ENCODE measurements around the gene CCBE1.
"Not testable (repeated sequence)": the region's sequence is repeated elsewhere in the genome, so short reads cannot be mapped to it uniquely, and the experiment has no call there.

The CCBE1 gene

GRCh38 chr18:59714096-59714495, 16.9 kb upstream of the CCBE1 start:
- DNase-seq: not testable (repeated sequence)

GRCh38 chr18:59712311-59712710, 15.1 kb upstream of the CCBE1 start:
- DNase-seq: no peak

GRCh38 chr18:59708988-59709387, 11.8 kb upstream of the CCBE1 start:
- no peak for DNase-seq

- no peak for DNase-seq
Observed at GRCh38 chr18:59707306-59707705, 10.1 kb upstream of the CCBE1 start.

GRCh38 chr18:59706499-59706898, 9.3 kb upstream of the CCBE1 start:
- no peak for DNase-seq

- no peak for DNase-seq
Observed at GRCh38 chr18:59705145-59705544, 7.9 kb upstream of the CCBE1 start.

GRCh38 chr18:59704146-59704545, 6.9 kb upstream of the CCBE1 start:
- no peak for DNase-seq

GRCh38 chr18:59701272-59701671, 4.0 kb upstream of the CCBE1 start:
- DNase-seq: no peak

GRCh38 chr18:59700535-59700967, 3.3 kb upstream of the CCBE1 start:
- no peak for DNase-seq

- no peak for DNase-seq
Observed at GRCh38 chr18:59699750-59700534, 2.7 kb upstream of the CCBE1 start.

GRCh38 chr18:59699061-59699460, 1.8 kb upstream of the CCBE1 start:
- DNase-seq: no peak

- DNase-seq: no peak
Observed at GRCh38 chr18:59696311-59697235, 650 bp downstream of the CCBE1 start.

GRCh38 chr18:59695551-59695950, 1.7 kb downstream of the CCBE1 start:
- DNase-seq: no peak

GRCh38 chr18:59694824-59695223, 2.4 kb downstream of the CCBE1 start:
- DNase-seq: no peak

GRCh38 chr18:59691996-59692395, 5.2 kb downstream of the CCBE1 start:
- no peak for DNase-seq

- DNase-seq: no peak
Observed at GRCh38 chr18:59690996-59691395, 6.2 kb downstream of the CCBE1 start.

- no peak for DNase-seq
Observed at GRCh38 chr18:59690186-59690982, 6.8 kb downstream of the CCBE1 start.

GRCh38 chr18:59689756-59690155, 7.5 kb downstream of the CCBE1 start:
- no peak for DNase-seq

- DNase-seq: no peak
Observed at GRCh38 chr18:59686260-59686659, 11.0 kb downstream of the CCBE1 start.

GRCh38 chr18:59685501-59685900, 11.7 kb downstream of the CCBE1 start:
- DNase-seq: no peak

- no peak for DNase-seq
Observed at GRCh38 chr18:59684777-59685176, 12.4 kb downstream of the CCBE1 start.

GRCh38 chr18:59681521-59682004, 15.7 kb downstream of the CCBE1 start:
- no peak for DNase-seq

GRCh38 chr18:59681051-59681450, 16.2 kb downstream of the CCBE1 start:
- no peak for DNase-seq

Data from activated T-cell treated with anti-CD3 and anti-CD28 coated beads for 4 hours (primary cell).